Amniotic stem cell (primary cell): ENCODE measurements around the gene CYP2W1.
A peak's percentile ranks its signal among the peaks of the same experiment; 100 is the strongest.

Experiments used
- DNase-seq: peaks from one replicate; lab custom pipeline; 2025; lab: John Stamatoyannopoulos, UW

Gene CYP2W1

DNA sequence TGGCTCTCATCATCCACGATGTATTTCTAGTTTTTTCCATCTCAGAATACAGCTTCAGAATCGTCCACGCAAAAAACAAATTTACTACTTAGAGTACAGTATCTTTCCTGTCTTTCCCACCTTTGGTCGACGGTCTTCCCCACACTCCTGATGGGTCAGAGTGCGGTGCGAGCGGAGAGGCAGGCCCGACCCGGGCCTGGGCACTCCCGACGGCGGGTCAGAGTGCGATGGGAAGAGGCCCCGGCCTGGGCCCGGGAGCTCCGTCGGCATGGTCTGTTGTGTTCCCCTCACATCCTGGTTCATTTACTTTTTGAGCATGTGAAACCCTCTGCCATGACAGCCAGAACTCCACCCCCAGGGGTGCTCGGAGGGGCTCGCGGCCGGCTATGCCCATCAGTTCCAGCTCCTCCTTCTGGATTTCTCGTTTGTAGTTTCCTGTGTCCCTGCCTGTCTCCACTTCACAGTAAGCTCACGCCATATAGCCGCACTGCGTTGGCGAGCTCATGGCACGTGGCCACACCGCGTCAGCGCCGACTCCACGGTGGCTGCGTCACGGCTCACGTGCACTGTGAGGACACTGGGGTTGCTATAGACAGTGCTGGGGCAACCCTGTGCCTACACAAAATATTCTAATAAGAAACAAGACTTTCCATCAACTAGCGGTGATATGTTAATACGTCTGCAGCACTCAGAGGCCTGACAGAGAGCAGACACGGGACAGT is 15.5 kb upstream of the CYP2W1 start:
- DNase-seq = no peak

DNA sequence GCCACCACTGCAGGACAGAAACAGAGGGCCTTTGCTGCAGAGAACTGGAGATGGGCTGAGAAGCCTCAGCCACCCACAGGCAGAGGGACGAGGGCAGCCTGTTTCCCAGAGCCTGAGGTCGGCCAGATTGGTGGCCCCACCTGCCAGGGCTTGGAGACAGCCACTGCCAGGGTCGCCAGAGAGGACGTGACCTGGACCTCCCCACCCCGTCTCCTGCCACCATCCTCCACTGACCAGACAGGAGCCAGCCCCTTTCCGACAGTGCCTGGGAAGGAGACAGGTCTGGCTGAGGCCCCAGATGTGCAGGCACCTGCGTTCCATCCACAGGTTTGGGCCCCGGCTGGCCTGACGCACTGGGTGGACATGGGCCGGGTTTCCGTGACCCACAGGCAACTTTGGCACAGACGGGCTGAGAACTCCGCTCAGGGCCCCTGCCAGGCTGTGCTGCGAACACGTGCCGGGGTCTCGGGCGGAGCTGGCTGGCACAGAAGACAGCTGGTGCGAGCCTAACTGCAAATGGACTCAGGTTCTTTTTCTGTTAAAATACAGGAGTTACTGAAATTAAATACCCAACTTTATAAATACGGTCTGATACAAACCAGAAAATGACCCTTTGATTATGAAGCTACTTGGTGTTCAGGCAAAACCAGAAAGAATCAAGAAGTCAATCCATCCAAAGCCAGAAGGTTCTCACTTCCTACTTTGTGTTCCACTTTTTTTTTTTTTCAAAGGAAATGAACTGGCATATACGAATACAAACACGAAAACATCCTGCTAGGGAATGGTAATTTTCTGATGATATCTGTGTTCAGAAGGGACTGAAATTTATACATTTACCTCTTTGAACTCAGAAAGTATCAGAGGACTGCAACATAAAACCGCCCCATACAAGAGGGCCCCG is 14.5 kb upstream of the CYP2W1 start:
- no peak for DNase-seq

DNA sequence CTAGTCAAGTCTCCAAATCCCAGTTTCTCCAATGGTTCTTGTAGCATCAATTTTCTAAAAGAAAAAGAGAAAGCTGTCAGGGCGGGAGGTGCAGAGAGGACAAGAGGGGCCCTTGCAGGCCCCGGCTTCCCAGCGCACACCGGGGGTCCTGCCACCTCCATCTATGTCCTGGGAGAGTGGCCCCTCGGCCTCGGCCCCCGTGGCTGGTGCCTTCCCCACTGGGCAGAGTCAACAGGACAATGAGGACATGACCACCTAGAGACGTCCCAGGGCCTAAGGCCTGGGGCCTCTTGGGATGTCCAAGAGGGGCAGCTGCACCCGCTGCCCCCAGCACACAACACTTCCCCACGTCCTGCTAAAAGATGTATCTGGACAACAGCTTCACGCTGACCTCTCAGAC is 13.6 kb upstream of the CYP2W1 start:
- no peak for DNase-seq

DNA sequence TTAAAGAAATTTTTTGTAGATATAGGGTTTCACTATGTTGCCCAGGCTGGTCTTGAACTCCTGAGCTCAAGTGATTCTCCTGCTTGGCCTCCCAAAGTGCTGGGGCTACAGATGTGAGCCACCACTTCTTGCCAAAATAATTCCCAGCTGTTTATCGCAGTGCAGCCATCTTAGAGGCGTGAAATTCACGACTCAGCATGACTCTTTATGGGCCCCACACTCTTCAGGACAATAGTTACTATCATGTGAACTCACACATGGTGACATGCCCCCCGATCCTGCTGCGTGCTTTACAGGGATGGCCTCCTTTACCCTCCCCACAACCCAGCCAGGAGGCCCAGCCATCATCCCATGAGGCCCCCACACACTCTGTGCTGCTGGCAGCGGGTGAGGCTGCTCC is 12.2 kb upstream of the CYP2W1 start:
- DNase-seq = no peak

DNA sequence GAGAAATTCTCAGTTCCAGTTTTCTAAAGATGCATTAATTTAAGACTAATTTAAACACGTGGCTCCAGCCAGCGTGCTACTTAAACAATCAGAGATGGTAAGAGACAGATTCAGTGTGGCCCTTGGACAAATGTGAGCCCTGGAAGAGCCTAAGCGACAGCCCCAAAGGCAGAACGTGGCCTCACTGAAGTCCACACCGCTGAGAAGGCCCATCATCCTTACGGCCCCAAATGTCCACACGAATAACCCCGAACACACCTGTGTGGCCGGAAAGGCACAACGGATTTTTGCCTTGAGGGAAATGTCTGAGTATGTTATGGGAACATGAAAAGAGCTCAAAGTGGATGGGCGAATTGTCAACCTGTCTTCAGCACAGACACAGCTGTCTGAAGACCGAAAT is 10.9 kb upstream of the CYP2W1 start:
- no peak for DNase-seq

DNA sequence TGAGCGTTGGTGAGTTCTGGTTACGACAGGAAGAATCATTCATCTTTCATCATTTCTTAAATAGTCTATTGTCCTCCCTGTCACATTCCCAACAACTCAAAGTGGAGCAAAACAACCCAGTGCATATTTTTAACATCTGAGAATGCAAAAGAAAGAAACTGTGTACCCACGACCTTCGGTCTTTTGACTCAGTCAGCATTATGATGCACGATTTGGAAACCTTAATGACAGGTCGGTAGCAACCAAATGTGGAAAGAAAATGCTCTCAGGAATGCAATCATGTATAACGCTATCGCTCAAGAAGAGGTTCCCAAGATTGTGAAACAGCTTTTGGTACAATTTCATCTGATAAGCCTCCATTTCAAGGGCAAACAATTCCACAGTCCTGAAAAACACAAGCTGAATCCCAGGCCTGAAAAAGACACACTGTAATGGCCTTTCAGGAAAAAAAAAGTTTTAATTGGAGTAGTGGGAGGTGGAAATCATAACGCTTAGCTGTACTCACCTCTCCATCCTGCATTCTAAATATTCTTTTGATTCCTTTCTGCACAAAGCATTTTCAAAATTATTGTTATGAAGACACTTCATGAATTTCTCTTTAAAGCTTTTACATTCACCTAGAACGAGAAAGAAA is 10.2 kb upstream of the CYP2W1 start:
- DNase-seq = no peak

DNA sequence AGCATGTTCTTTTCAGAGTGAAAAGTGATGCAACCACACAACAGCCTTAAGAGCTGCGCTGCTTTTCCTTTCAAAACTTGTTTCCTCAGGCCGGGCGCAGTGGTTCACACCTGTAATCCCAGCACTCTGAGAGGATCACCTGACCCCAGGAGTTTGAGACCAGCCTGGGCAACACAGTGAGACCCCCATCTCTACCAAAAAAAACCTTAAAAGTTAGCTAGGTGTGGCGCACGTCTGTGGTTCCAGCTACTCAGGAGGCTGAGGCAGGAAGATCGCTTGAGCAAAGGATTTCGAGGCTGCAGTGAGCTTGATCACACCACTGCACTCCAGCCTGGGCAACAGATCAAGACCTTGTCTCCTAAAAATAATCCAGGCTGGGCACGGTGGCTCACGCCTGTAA is 9.7 kb upstream of the CYP2W1 start:
- DNase-seq = no peak

DNA sequence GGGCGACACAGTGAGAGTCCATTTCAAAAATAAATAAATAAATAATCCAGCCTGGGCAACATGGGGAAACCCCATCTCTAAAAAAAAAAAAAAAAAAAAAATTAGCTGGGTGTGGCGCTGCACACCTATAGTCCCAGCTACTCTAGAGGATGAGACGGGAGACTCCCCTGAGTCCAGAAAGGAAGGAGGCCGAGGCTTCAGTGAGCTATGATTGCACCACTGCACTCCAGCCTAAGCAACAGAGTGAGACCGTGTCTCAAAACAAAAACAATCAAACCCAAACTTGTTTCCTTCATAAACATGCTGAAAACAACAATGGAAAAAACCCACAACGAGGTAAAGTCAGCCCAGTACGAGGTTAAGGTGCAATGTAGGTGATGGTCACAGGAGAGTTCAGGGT is 8.8 kb upstream of the CYP2W1 start:
- DNase-seq = no peak

DNA sequence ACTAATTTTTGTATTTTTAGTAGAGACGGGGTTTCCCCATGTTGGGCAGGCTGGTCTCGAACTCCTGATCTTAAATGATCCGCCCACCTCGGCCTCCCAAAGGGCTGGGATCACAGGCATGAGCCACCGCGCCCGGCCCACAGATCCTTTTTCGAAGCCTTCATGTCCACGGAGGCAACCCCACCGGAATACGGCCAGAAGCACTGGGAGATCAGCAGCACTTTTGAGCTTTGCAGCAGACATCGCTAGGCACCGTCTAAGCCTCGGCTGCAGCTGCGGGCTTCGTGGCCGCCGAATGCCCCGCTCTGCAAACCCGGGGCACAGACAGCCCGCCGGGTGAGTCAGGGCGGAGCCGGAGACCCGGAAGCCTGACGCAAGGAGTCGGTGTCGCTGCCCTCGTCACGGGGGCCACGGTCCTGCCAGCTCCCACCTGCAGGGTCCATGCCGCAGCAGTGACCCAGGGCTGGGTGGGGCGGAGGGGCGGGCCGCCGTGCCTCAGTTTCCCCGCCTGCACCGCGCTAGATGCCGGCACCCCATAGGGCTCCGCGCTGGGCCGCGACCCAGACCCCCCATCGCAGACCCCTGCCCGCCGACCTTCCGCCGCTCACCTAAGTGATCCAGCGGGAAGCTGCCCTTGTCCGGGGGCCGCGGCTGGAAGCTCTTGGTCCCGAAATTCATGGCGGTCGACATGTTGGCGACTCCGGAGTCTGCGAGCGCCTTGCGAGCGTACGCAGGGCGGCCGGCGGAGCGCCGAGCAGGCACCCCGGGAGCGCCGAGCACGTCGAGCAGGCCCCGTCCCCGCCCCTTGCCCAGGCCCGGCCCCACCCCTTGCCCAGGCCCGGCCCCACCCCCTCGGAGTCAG is 7.9 kb upstream of the CYP2W1 start, which contains the start of gene COX19:
Gene COX19, minus strand, starts transcription at position 730 of the 862 bp plus-strand sequence. Its CDS starts 40 bp downstream, at position 690.
- DNase-seq = peak; percentile 83

DNA sequence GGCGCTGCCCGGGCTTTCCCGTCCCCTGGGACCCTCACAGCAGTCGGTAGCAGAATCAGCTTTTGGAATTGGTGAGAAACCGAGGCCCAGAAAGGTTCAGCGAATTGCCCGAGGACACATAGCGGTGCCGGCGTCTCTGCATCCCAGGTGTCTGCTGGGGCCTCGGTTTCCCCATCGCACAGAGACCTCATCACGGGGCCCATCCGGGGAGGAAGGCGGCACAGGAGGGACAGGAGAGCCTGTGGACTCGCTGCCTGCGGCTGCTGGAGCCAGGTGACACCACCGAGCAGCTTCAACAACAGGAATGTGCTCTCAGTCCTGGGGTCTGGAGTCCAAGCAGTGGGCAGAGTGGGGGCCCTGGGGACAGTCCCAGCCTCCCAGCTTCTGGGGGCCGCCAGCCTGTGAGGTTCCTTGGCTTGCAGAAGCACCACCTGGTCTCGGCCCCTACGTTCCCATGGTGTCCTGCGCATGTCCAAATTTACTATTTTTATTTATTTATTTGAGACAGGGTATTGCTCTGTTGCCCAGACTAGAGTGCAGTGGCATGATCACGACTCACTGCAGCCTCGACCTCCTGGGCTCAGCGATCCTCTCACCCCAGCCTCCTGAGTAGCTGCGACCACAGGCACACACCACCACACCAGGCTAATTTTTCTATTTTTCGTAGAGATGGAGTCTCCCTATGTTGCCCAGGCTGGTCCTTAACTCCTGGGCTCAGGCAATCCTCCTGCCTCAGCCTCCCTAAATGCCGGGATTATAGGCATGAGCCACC is 7.1 kb upstream of the CYP2W1 start:
- no peak for DNase-seq

DNA sequence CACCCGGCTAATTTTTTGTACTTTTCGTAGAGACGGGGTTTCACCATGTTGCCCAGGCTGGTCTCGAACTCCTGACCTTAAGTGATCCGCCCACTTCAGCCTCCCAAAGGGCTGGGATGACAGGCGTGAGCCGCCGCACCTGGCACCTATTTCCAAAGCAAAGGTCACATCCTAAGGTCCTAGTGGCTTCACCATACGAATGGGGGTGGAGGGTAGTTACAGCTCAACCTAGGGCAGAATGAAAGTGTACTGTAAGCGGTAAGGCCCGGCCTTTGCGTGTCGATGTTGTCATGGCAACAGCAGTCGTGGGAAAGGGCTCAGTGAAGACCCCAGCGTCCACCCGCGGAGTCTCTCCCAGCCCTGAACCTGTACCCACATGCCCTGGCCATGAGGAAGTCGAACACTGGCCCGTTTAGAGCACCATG is 6.1 kb upstream of the CYP2W1 start:
- no peak for DNase-seq

DNA sequence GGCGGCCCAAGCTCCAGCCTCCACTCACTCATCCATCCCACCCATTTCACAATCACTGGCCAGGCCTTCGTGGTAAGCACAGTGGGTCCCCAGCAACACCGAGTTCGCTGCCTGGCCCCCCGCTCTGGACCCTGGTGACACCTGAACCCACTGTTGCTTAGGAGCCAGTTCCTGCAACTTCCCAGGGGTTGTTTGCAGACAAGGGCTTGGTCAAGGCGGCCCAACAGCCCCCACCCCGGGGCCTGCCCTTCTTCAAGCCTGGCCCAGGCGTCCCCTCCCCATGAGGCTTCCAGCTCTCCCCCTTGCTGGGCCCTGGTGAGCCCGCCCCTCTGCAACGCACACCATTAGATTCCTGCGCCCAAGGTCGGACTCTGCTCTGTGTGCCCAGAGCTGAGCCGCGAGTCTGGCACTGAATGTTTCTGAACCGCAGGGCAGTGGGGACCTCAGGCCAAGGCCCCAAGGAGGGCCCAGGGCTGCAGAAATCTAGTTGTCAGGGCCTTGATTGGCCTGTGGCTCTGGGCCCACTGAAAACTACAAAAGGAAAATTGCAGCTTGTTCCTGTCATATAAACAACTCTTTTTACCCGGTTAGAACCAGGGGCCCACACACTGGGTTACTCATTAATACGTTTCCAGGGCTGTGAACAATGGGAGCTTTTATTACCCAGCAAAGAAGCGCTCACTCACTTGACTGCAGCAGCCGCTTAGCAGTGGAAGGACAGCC is 5.5 kb upstream of the CYP2W1 start:
- DNase-seq = no peak

DNA sequence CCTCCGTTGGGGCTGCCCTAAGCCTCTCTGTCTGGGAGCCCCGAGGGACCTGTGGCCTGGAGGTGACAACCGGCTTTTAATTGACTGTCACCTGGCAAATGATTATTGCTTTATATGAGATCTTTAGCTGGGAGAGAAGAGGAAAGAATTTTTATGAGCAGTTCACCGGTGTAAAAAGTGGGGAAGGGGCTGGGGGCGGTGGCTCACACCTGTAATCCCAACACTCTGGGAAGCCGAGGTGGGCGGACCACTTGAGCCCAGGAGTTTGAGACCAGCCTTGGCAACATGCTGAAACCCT is 5.0 kb upstream of the CYP2W1 start:
- no peak for DNase-seq

DNA sequence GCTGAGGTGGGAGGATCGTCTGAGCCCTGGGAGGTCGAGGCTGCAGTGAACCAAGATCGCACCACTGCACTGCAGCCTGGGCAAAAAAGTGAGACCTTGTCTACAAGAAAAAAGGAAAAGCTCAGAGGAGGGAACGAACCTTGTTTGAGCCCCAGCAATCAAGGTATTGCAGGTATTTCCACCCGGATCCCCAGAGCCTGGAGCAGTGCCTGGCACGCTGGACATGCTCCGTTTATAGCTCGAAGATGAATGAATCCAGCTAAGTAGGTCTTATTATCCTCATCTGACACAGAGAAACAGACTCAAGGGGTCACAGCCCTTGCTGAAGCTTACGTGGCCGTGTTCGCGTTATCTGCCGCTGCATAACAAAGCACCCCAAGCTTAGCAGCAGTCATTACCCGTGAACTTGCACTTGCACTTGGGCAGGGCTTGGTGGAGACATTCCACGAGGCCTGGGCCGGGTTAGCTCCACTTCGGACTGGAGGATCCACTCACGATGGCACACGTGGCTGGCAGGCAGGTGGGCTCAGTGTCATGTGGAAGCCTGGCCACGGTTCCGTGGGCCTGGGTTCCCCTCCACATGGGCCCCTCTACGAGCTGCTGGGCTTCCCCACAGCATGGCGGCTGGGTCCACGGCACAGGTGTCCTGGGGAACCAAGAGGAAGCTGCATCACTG is 4.4 kb upstream of the CYP2W1 start:
- no peak for DNase-seq

DNA sequence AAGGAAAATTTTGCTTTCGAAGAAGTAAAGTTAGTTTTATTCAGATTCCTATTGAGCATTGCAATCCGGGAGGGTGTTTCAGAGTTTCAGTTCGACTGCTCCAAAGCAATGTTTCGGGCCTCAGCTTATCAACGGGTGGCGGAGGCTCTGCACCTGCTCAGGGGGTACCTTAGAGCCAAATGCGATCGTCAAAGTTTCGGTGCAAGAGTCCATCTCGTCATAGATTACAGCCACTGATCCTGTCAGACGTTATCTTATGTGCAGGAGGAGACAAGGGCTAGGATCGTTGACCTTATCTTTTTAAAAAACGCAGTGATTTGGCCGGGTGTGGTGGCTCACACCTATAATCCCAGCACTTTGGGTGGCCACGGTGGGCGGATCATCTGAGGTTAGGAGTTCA is 3.8 kb upstream of the CYP2W1 start:
- no peak for DNase-seq

DNA sequence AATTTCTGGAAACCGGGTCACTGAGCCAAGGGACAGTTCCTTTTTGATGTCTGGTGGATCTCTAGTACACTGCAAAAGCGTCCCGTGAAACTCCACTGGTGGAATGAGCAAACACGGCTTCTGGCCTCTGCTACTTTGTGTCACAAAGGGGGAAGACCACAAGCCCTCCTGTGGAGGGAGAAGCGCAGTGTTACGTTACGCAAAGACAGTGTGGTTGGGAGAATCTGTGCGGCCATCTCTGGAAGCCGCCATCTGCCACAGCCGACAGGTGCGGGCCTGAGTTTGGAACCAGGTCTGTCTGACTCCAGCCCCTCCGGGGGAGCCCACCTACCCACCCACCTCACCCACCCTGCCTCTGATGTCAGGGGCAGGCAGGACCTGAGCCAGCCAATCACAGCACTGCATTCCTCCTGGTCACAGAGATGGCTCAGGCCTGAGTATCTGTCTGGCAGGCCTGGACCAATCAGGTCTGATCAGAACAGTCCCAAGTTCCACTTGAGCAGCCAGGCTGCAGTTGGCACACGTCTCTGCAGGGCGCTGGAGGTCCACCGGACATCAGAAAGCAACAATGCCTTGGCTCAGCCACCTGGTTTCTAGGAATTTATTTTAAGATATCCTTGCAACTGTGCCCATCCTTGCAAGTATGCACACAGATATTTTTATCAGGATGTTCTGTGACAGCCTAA is 3.0 kb upstream of the CYP2W1 start:
- no peak for DNase-seq

DNA sequence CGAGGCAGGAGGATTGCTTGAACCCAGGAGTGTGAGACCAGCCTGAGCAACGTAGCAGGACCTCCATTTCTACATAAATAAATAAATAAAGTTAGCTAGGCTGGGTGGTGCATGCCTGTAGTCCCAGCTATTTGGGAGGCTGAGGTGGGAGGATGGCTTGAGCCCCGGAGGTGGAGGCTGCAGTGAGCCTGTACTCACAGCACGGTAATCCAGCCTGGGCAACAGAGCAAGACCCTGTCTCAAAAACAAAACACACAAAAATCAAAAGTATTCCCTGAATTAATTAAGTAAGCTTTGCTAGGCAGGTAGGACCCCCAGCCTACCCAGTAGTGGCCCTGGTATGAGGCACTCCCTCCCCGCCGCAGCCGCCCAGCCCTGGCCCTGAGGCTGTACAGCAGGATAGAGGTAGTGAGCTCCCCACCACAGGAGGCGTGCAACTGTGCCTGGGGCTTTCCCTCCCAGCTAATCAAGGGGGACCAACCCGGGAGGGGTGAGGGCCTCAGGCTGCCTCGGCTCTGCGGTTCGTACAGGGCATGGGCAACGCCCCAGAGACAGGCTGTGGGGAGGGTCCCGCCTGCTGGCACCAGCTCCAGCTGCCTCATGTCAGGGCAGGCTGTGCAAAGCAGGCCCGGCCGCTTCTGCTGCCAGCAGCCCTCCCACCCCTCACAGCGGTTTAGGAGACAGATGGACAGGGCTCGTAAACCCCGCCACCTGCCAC is 1.0 kb upstream of the CYP2W1 start:
- DNase-seq = no peak

DNA sequence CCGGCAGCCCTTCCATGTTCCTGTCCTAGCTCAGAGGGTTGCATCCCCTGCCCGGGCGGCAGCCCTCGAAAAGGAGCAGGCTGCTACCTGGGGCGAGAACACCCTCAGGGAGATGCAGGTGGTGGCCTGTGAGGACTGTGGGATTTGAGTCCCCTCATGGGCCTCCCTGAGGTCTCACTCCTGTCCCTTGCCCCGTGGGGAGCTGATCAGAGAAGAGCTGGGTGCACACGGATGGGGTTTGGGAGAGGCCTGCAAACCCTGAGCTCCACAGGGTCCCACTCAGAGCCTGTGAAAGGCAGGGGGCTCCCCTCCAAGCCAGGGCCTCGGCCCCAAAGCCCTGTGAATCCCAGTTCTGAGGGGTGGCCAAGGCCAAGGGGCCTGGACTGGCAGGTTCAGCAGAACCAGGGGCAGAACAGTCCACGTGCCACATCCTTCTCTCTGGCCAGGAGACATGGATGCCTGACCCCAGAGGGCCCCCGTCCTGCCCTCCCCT is 424 bp upstream of the CYP2W1 start:
- DNase-seq = no peak
